SJCRH30 (cell line): ENCODE data around the gene LAMB2. TPM values are rescaled to one million over a fixed set of nuclear protein-coding genes. Genes with fewer than 3 reads are reported as not detected.

Experiments used
- DNase-seq, 2 experiments: peaks; one replicate each; pipeline ENCODE4 v3.0.0-alpha.2; 2015 to 2020
- H3K27ac ChIP-seq: fragments of 250-450 bp; sonication (Bioruptor Pico); 2 replicates; pipeline ENCODE4 v1.5.1; 2020; ENCODE audit warnings: mild to moderate bottlenecking, moderate library complexity
- H3K27me3 ChIP-seq: fragments of 250-450 bp; sonication (Bioruptor Pico); 2 replicates; pipeline ENCODE4 v1.5.1; 2020; ENCODE audit warnings: mild to moderate bottlenecking, moderate library complexity
- H3K36me3 ChIP-seq: fragments of 250-450 bp; sonication (Bioruptor Pico); 2 replicates; pipeline ENCODE4 v1.5.1; 2020; ENCODE audit warnings: mild to moderate bottlenecking, moderate library complexity
- H3K4me1 ChIP-seq: fragments of 250-450 bp; sonication (Bioruptor Pico); 2 replicates; pipeline ENCODE4 v1.5.1; 2020; ENCODE audit warnings: mild to moderate bottlenecking, moderate library complexity
- H3K4me3 ChIP-seq: fragments of 250-450 bp; sonication (Bioruptor Pico); 2 replicates; pipeline ENCODE4 v1.5.1; 2020; ENCODE audit warnings: mild to moderate bottlenecking, moderate library complexity
- H3K9me3 ChIP-seq: fragments of 250-450 bp; sonication (Bioruptor Pico); replicated peaks from 2 replicates; pipeline ENCODE4 v1.5.1; 2020; ENCODE audit warnings: mild to moderate bottlenecking, moderate library complexity
- total RNA-seq: library from RNA; depleted of rRNA; stranded (reverse); fragments of >200 nt; shearing (Covaris generic); gene quantifications from 2 replicates; pipeline ENCODE4 v1.2.3, GENCODE V29; 2014

Gene LAMB2
- total RNA-seq, 1 experiment from 2014 or later, result 53.4 TPM

DNA sequence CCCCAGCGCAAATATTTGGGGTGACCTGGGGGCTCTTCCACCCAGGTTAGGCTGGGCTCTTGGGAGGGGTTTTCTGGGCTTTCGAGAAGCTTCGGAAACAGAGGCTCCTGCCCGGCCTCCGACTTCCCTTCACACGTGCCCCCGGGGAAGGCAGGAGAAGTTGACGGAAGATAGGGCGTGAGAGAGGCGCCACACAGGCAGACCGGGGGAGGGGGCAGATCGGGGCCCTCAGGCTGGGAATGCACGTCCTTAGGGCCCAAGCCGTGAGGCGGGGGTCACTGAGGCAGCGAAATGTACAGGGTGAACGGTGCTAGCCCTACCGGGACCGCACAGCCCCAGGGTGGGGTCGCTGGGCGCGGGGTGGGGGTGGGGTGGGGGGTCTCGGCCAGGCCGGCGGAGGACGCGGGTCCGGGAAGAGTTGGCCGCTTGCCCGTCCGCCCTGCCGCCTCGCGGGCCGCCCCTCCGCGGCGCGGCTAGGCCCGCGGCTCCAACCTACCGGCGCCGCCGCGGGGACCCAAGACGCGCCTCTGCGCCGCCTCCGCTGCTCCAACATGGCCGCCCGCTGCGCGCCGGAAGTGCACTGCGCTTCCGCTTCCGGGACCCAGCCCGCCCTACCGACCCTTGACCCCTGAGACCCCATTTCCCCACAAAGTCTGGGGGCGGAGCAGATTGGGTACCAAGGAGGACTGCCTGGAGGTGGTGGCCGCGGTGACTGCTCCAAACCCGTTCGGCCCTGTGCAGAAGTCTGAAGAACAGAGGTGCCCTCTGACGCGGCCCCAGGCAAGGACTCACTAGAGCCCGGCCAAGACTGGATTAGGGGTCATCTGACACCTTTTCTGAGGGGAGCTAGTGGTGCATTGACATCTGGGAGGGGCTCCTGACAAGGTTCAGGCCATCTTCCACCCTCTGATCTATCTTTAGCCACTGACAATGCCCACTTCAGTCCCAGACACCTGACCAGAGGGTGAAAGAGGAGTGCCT is 33.2 kb upstream of the LAMB2 start, which contains the start of gene CCDC71:
Gene CCDC71 (minus strand): TSS at position 561 of the 981 bp plus-strand sequence. CDS start 2,123 bp downstream, outside the sequence.
- DNase-seq, result peak; percentile 81
- peaks cover 9% of the 10 kb centered on the region for H3K4me1 ChIP-seq
- peak within 1 kb of the TSS; percentile 57 for H3K27ac ChIP-seq
- no peaks in the 10 kb centered on the region for H3K27me3 ChIP-seq
- no peaks in the 10 kb centered on the region for H3K9me3 ChIP-seq
- peaks cover 12% of the 10 kb centered on the region for H3K36me3 ChIP-seq
- H3K4me3 ChIP-seq, result peak within 1 kb of the TSS; percentile 88

DNA sequence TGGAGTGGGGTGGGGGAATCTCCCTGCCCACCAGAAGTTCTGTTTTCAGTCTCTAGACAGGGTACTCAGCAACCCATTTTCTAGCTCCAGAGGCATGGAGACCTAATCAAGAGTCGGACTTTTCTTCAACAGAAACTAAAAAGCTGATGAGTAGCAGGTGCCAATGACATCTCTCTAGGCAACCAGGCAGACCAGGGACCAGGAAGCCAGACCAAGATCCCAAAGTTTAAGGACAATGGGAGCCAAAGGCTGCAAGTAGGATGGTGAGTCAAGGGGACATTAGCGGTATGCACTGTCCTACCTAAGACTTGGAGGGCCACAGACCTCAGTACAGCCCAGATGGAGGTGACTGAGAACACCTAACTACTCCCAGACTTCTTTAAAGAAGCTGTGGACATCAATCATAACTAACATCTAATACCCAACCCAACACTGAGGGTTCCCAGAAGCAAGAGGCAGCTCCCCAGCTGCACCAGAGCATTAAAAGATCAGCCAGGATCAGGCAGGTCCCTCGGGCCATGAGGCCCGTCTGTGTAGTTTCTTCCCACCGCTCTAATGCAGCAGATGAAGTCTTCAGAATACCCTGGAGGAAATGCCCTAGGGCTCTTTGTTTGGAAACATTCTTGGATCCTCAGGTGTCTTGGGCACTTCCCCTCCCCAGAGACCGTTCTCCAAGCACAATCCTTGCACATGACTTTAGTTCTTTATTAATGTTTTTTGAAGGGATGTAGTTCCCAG is 32.3 kb upstream of the LAMB2 start:
- peak overlapping the region; percentile 57 for H3K27ac ChIP-seq

DNA sequence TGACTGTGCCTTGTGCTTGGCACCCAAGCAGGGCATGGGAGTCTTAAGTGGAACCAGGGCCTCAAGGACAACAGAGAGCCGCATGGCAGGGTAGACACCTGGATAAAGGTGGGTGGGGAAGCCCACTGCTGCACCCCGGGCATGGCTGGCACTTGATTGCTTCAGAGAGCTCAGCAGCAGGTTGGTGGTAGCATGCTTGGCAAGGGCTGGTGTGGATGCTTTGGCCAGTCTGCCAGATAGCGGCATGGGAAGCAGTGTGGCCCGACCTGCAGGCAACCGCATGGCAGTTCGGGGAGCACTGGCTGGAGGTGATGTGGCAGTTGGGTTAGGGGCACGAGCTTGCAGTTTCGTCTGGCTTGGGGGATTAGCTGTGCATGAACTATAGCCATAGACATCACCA is 30.8 kb upstream of the LAMB2 start:
- Histone ChIP-seq H3K9me3 (no peaks in the 10 kb centered on the region), H3K36me3 (peaks cover 12% of the 10 kb centered on the region), H3K4me3 (no peak overlapping the region), H3K27ac (no peak overlapping the region), H3K4me1 (peaks cover 9% of the 10 kb centered on the region), H3K27me3 (no peaks in the 10 kb centered on the region)
- DNase-seq, result no peak

More for the DNA sequence above, 32.3 kb upstream of the LAMB2 start:
- peak overlapping the region; percentile 88 for H3K4me3 ChIP-seq
- H3K4me1 ChIP-seq, result peaks cover 9% of the 10 kb centered on the region
- H3K36me3 ChIP-seq, result peaks cover 12% of the 10 kb centered on the region
- DNase-seq, result no peak
- no peaks in the 10 kb centered on the region for H3K27me3 ChIP-seq
- H3K9me3 ChIP-seq, result no peaks in the 10 kb centered on the region

DNA sequence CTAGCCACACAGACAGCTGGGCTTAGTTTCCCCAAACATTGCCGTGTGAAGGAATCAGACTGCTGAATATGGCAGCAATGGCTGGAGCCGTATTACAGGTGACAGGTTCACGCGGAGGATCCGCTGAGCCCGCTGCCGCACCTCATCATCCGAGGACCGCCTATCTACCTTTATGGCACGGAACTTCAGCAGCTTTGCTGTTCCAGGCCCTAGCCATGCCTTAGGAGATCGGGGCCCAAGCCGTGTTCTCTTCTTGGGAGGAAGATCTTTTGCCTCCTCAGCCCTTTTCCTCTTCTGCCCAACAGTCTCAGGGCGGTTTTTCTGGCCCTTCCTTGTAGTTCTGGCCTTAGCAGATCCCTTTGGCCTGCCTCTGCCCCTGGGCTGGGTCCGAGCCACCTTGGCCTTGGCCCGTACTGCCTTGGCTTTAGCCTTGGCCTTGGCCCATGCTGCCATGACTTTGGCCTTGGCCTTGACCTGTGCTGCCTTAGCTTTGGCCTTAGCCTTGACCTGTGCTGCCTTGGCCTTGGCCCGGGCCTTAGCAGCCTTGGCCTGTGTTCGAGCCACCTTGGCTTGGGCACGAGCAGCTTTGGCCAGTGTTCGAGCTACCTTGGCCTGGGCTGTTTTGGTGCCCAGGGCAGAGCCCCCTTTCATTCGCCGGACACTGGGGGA is 30.0 kb upstream of the LAMB2 start:
- Histone ChIP-seq H3K9me3 (no peaks in the 10 kb centered on the region), H3K4me3 (no peak overlapping the region), H3K27me3 (no peaks in the 10 kb centered on the region), H3K4me1 (peaks cover 9% of the 10 kb centered on the region), H3K36me3 (peaks cover 12% of the 10 kb centered on the region), H3K27ac (no peak overlapping the region)
- DNase-seq, result no peak

DNA sequence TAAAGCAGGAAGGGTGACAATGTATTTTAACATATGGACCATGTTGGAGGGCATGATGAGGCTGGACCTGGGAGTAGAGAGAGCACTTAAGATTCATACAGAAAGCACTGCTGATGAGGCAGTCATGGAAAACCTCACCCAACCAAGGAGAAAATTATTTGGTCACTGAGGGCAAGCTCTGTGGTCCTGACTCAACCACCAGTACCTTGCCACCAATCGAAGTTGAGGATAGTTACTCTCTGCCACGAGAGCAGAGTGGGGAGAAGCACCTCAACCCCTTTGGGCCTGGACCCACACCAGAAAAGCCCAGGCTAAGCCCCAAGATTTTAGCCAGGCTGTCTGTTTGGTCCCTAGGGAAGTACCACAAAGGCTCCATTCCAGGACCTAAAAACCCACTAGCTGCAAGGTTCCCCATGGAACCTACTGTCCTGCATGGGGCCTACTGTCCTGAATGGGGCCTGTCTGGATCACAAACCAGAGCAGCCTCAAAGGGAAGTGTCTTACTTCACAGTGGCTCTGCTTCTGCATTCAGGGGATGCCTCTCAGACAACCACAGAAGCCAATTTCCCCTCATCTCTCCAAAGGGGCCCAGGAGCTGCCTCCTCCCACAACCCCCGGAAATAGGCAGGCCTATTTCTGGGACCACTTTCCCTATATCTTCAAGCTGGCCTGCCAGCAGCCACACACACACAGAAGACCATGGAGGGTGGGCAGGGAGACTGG is 29.1 kb upstream of the LAMB2 start:
- H3K27ac ChIP-seq, result no peak overlapping the region
- no peak overlapping the region for H3K4me3 ChIP-seq
- peaks cover 12% of the 10 kb centered on the region for H3K36me3 ChIP-seq
- H3K4me1 ChIP-seq, result peaks cover 17% of the 10 kb centered on the region
- no peak for DNase-seq
- H3K9me3 ChIP-seq, result no peaks in the 10 kb centered on the region
- H3K27me3 ChIP-seq, result no peaks in the 10 kb centered on the region

DNA sequence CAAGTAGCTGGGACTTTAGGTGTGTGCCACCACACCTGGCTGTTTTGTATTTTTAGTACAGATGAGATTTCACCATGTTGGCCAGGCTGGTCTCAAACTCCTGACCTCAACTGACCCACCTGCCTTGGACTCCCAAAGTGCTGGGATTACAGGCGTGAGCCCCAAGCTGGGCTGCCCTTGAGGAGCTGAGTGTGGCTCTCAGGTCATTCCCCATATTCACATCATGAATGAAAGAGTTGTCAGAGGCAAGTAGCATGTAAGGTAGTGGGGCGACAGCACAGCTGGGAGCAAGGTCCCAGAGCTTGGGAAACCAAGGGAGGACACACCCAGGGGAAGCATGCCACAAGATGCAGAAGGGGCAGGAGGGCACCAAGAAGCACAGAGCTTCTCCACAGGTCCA is 28.3 kb upstream of the LAMB2 start:
- peaks cover 12% of the 10 kb centered on the region for H3K36me3 ChIP-seq
- no peak for DNase-seq
- no peaks in the 10 kb centered on the region for H3K27me3 ChIP-seq
- no peaks in the 10 kb centered on the region for H3K9me3 ChIP-seq
- H3K27ac ChIP-seq, result no peak overlapping the region
- H3K4me3 ChIP-seq, result no peak overlapping the region
- H3K4me1 ChIP-seq, result peaks cover 15% of the 10 kb centered on the region

DNA sequence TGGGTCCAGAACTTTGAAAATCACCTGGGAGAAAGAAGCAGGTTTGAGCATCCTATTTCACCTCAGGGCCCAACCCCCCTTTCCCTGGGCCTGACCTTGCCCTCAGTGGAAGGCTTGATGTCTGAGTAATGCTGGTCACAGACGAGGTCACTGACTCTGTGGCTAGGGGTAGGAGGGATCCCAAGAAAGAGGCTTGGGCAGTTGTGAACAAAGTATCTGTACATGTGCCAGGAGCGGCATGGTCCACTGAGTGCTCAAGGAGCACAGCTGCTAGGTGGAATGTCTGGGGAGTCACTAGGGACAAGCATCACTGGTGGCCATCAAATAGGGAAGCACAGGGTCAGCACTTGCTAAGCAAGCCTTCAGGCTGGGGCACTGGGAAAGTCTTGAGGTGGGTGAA is 25.9 kb upstream of the LAMB2 start:
- H3K36me3 ChIP-seq, result peaks cover 7% of the 10 kb centered on the region
- no peak for DNase-seq
- H3K4me1 ChIP-seq, result peaks cover 11% of the 10 kb centered on the region
- no peaks in the 10 kb centered on the region for H3K9me3 ChIP-seq
- no peak overlapping the region for H3K4me3 ChIP-seq
- H3K27me3 ChIP-seq, result no peaks in the 10 kb centered on the region
- H3K27ac ChIP-seq, result no peak overlapping the region

DNA sequence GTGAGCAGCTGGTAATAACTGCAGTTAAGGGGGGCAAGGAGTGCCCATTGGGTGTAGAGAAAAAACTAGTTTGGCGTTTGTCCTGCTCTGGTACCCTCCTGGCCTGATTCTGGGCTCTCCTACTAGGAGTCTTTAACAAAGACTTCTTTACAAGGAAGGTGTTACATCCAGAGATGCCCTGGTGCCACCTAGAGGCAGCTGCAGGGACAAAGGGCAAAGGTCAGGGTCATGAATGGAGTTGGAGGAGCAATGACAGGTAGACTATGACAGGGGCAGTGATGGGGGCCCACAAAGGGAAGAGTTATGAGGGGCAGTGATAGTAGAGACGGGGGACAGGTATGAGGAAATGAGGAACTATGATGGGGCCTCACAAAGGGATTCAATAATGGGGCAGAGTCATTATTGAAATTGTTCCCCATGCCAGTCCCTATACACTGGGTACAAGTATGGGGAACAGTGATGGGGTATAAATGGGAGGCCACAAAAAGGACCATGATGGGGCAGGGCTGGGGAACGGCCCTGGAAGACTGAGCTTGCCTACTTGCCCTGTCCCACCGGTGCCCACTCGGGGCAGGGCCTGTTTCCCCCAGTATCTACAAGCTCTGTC is 25.4 kb upstream of the LAMB2 start:
- DNase-seq, result peak in 1 of 2 experiments; percentile 19

DNA sequence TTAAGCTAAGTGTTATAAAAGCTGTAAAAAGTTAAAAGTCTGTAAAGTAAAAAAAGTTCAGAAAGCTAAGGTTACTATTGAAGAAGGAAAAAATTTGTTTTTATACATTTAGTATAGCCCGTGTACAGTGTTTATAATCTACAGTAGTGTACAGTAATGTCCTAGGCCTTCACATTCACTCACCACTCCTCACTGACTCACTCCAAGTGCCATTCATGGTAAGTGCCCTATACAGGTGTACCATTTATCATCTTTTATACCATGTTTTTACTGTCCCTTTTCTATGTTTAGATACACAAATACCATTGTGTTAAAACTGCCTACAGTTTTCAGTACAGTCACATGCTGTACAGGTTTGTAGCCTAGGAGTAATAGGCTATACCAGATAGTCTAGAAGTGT is 24.4 kb upstream of the LAMB2 start:
- H3K4me1 ChIP-seq, result peaks cover 11% of the 10 kb centered on the region
- no peak for DNase-seq
- H3K4me3 ChIP-seq, result no peak overlapping the region
- no peaks in the 10 kb centered on the region for H3K36me3 ChIP-seq
- no peak overlapping the region for H3K27ac ChIP-seq
- H3K9me3 ChIP-seq, result no peaks in the 10 kb centered on the region
- H3K27me3 ChIP-seq, result no peaks in the 10 kb centered on the region

More for the DNA sequence above, 25.4 kb upstream of the LAMB2 start:
- Histone ChIP-seq H3K4me3 (no peak overlapping the region), H3K27ac (no peak overlapping the region), H3K9me3 (no peaks in the 10 kb centered on the region), H3K36me3 (peaks cover under 1% of the 10 kb centered on the region), H3K4me1 (peaks cover 11% of the 10 kb centered on the region), H3K27me3 (no peaks in the 10 kb centered on the region)

DNA sequence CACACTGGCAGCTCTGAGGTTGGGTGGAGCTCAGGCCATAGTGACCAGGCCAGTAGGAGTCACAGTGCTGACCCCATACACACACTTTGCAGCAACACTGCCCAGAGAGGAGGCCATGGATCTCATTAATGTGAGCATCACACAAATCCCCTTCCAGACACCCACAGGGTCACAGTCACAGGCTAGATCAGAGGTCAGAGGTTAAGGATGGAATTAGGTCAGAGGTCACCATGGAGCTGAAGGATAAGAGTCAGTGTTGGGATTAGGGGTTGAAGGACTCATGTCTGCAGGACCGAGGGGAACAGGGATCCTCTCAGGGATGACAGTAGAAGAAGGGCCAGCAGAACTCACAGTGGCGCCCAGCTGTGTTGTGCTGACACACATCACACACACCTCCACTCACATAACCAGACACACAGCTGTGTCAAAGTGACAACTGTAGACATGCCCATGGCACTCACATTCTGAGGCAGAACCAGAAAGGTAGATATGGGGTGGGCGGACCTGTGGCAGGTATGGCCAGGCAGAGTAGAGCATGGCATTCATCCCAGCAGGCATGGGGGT is 20.6 kb upstream of the LAMB2 start:
- DNase-seq, result no peak
- Histone ChIP-seq H3K27me3 (no peaks in the 10 kb centered on the region), H3K4me1 (peaks cover 11% of the 10 kb centered on the region), H3K4me3 (no peak overlapping the region), H3K36me3 (no peaks in the 10 kb centered on the region), H3K27ac (no peak overlapping the region), H3K9me3 (no peaks in the 10 kb centered on the region)

DNA sequence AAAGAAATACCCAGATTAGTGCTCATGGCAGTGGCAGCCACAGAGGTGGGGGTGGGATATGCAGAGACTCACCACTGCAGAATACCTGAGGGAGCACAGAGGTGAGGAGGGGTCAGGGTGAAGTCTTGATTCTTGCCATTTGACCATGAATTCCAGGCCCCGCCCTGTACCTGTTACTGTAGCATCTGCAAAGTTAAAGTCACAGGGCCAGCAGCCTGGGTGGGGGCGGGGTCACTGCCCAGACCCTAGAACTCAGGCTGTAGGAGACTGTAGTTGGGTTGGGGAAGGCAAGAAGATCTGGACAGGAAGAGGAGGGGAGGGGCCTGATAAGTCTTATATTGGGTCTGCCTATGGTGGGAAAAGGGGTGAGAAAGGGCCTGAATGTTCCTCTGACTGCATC is 18.8 kb upstream of the LAMB2 start:
- H3K27ac ChIP-seq, result no peak overlapping the region
- H3K4me1 ChIP-seq, result peaks cover 1% of the 10 kb centered on the region; the same call in 1 of the 2 replicates
- H3K4me3 ChIP-seq, result no peak overlapping the region
- H3K9me3 ChIP-seq, result no peaks in the 10 kb centered on the region
- DNase-seq, result no peak
- no peaks in the 10 kb centered on the region for H3K27me3 ChIP-seq
- no peaks in the 10 kb centered on the region for H3K36me3 ChIP-seq

DNA sequence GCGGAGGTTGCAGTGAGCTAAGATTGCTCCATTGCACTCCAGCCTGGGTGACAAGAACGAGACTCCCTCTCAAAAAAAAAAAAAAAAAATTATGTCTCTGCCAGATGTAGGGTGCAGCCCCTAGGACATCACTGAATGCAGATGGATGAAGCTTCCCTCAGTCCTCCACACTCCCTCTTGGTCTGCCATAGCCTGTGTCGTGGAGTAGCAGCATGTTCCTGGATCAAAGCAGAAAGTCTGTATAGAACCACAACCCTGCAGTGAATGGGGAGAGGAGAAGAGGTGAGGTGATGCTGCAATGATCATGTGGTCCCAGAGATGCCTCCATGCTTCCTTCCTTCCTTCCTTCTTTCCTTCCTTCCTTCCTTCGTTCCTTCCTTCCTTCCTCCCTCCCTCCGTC is 15.3 kb upstream of the LAMB2 start:
- H3K36me3 ChIP-seq, result no peaks in the 10 kb centered on the region
- H3K4me3 ChIP-seq, result no peak overlapping the region
- no peaks in the 10 kb centered on the region for H3K9me3 ChIP-seq
- no peaks in the 10 kb centered on the region for H3K27me3 ChIP-seq
- no peak overlapping the region for H3K27ac ChIP-seq
- no peak for DNase-seq
- no peaks in the 10 kb centered on the region for H3K4me1 ChIP-seq

DNA sequence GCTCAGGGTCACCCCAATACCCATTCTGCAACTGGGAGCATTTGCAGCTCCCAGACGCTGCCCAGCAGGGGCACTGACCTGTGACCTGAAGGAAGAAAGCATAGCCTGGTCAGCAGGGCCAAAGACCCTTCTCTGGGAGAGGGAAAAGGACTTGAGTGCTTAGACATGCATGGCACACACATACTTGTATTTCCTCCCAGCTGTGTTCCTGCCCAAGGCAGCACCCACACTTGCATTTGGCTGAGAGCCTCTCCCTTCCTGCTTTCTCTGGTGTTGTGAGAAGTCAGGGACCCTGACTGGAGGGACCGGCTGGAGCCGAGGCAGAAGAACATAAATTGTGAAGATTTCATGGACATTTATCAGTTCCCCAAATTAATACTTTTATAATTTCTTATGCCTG is 7.2 kb upstream of the LAMB2 start:
- no peak overlapping the region for H3K4me3 ChIP-seq
- DNase-seq, result no peak

More for the DNA sequence above, 7.2 kb upstream of the LAMB2 start:
- H3K27me3 ChIP-seq, result no peaks in the 10 kb centered on the region
- no peaks in the 10 kb centered on the region for H3K9me3 ChIP-seq
- H3K36me3 ChIP-seq, result no peaks in the 10 kb centered on the region
- no peak overlapping the region for H3K27ac ChIP-seq
- no peaks in the 10 kb centered on the region for H3K4me1 ChIP-seq
